SK-N-SH treated with all-trans-retinoic acid at 6 μM for 48 hours (cell line): ENCODE results near the gene GTF3A.

ENCODE experiments used
- ATAC-seq: fragments of 200-7000 bp; cut with Tn5 transposase; 3 replicates; pipeline ENCODE4 v1.9.1; 2020; ENCODE audit warnings: mild to moderate bottlenecking, moderate library complexity
- ARNTL ChIP-seq: fragments of 450-650 bp; formaldehyde crosslinking; IDR thresholded peaks from 2 replicates; pipeline ENCODE4 v1.5.0; 2020; ENCODE audit warnings: low read depth, mild to moderate bottlenecking, moderate library complexity, borderline replicate concordance
- BACH2 ChIP-seq: fragments of 250-450 bp; sonication (Bioruptor Pico); IDR thresholded peaks from 2 replicates; pipeline ENCODE4 v1.9.0; 2021; ENCODE audit warnings: mild to moderate bottlenecking, borderline replicate concordance
- CREB5 ChIP-seq: fragments of 250-450 bp; sonication (Bioruptor Pico); IDR thresholded peaks from 2 replicates; pipeline ENCODE4 v1.5.1; 2020; ENCODE audit warnings: low read depth, mild to moderate bottlenecking, moderate library complexity
- CSDC2 ChIP-seq: fragments of 250-450 bp; sonication (Bioruptor Pico); IDR thresholded peaks from 2 replicates; pipeline ENCODE4 v1.5.0; 2020; ENCODE audit warnings: mild to moderate bottlenecking, moderate library complexity
- CSRNP3 ChIP-seq: fragments of 250-450 bp; sonication (Bioruptor Pico); IDR thresholded peaks from 2 replicates; pipeline ENCODE4 v1.5.1; 2021; ENCODE audit warnings: mild to moderate bottlenecking, moderate library complexity
- ESRRG ChIP-seq: fragments of 250-450 bp; sonication (Bioruptor Pico); IDR thresholded peaks from 2 replicates; pipeline ENCODE4 v1.6.1; 2021; ENCODE audit warnings: mild to moderate bottlenecking
- ISL1 ChIP-seq: fragments of 250-450 bp; sonication (Bioruptor Pico); IDR thresholded peaks from 2 replicates; pipeline ENCODE4 v2.1.2; 2022; ENCODE audit warnings: mild to moderate bottlenecking, moderate library complexity
- OSR1 ChIP-seq: fragments of 250-450 bp; sonication (Bioruptor Pico); IDR thresholded peaks from 2 replicates; pipeline ENCODE4 v1.8.0; 2022; ENCODE audit warnings: moderate library complexity, mild to moderate bottlenecking, inconsistent platforms
- PATZ1 ChIP-seq: fragments of 250-450 bp; sonication (Bioruptor Pico); IDR thresholded peaks from 2 replicates; pipeline ENCODE4 v1.8.0; 2020; ENCODE audit warnings: mild to moderate bottlenecking, moderate library complexity, borderline replicate concordance
- POU6F1 ChIP-seq: fragments of 250-450 bp; sonication (Bioruptor Pico); IDR thresholded peaks from 2 replicates; pipeline ENCODE4 v1.8.0; 2021; ENCODE audit warnings: low read depth, mild to moderate bottlenecking, moderate library complexity, borderline replicate concordance
- RARB ChIP-seq: fragments of 250-450 bp; sonication (Bioruptor Pico); IDR thresholded peaks from 2 replicates; pipeline ENCODE4 v1.8.0; 2021; ENCODE audit warnings: mild to moderate bottlenecking, moderate library complexity
- TSHZ2 ChIP-seq: fragments of 250-450 bp; sonication (Bioruptor Pico); IDR thresholded peaks from 2 replicates; pipeline ENCODE4 v1.5.0; 2020; ENCODE audit warnings: mild to moderate bottlenecking, moderate library complexity
- ZC3H10 ChIP-seq: fragments of 250-450 bp; sonication (Bioruptor Pico); IDR thresholded peaks from 2 replicates; pipeline ENCODE4 v1.5.1; 2021; ENCODE audit warnings: mild to moderate bottlenecking, moderate library complexity
- ZFP3 ChIP-seq: fragments of 250-450 bp; sonication (Bioruptor Pico); IDR thresholded peaks from 2 replicates; pipeline ENCODE4 v1.5.0; 2020; ENCODE audit warnings: mild to moderate bottlenecking, moderate library complexity
- ZFP30 ChIP-seq: fragments of 450-650 bp; formaldehyde crosslinking; IDR thresholded peaks from 2 replicates; pipeline ENCODE4 v1.5.0; 2022; ENCODE audit warnings: mild to moderate bottlenecking, moderate library complexity
- ZNF565 ChIP-seq: fragments of 450-650 bp; formaldehyde crosslinking; conservative IDR thresholded peaks from 2 replicates; pipeline ENCODE4 v1.5.0; 2020; ENCODE audit warnings: low read depth, mild to moderate bottlenecking, moderate library complexity
- ZNF70 ChIP-seq: fragments of 450-650 bp; formaldehyde crosslinking; IDR thresholded peaks from 2 replicates; pipeline ENCODE4 v1.5.0; 2020; ENCODE audit warnings: mild to moderate bottlenecking, moderate library complexity
- ZNF8 ChIP-seq: fragments of 450-650 bp; formaldehyde crosslinking; IDR thresholded peaks from 2 replicates; pipeline ENCODE4 v1.5.0; 2020; ENCODE audit warnings: mild to moderate bottlenecking, moderate library complexity

Gene GTF3A

GRCh38 chr13:27424246-27425157 lies at the start of gene GTF3A:
Gene GTF3A, plus strand, starts transcription at chr13:27424619.
- peak; percentile 78 for ATAC-seq
- TF ChIP-seq RARB (no peak), ARNTL (peak; percentile 97)
- TF ChIP-seq, all 23 proteins: peak for 1

- peak; percentile 97 for ATAC-seq
- TF ChIP-seq CREB5 (CRISPR knock-in tag) (no peak), ZNF70 (CRISPR knock-in tag) (no peak), CSRNP3 (CRISPR knock-in tag) (no peak), BACH2 (no peak), RARB (no peak)
Measured at GRCh38 chr13:27374650-27375049, 49.8 kb upstream of the GTF3A start.

- ATAC-seq, result peak; percentile 82
- TF ChIP-seq BACH2 (no peak), ZNF565 (no peak), CREB5 (CRISPR knock-in tag) (no peak), TSHZ2 (CRISPR knock-in tag) (no peak), PATZ1 (CRISPR knock-in tag) (no peak), OSR1 (CRISPR knock-in tag) (no peak), CSDC2 (CRISPR knock-in tag) (no peak), ZFP30 (CRISPR knock-in tag) (no peak), ZNF70 (CRISPR knock-in tag) (no peak), ZNF8 (no peak), ZC3H10 (no peak), ZFP3 (CRISPR knock-in tag) (no peak), RARB (no peak), ESRRG (CRISPR knock-in tag) (no peak), POU6F1 (CRISPR knock-in tag) (no peak), ISL1 (CRISPR knock-in tag) (no peak)
Measured at GRCh38 chr13:27375686-27376326, 48.6 kb upstream of the GTF3A start.
